Measurements from ENCODE around the gene OAT.
"Not testable (repeated sequence)": the region's sequence is repeated elsewhere in the genome, so short reads cannot be mapped to it uniquely, and the experiment has no call there.

OAT gene

GRCh38 chr10:124447751-124448466, 29.2 kb upstream of the OAT start:
- peak in 1 of 3 donors; percentile 21 for DNase-seq

- peak in 1 of 3 donors; percentile 24 for DNase-seq
Measured at GRCh38 chr10:124446830-124447750, 28.4 kb upstream of the OAT start.

GRCh38 chr10:124441694-124442093, 23.0 kb upstream of the OAT start:
- DNase-seq: not testable (repeated sequence)

- peak; percentile 42 to 80 (median 80) for DNase-seq
Measured at GRCh38 chr10:124436191-124436638, 17.5 kb upstream of the OAT start.

- DNase-seq: not testable (repeated sequence)
Measured at GRCh38 chr10:124435683-124436082, 17.0 kb upstream of the OAT start.

GRCh38 chr10:124433461-124433860, 14.7 kb upstream of the OAT start:
- DNase-seq: no peak

- no peak for DNase-seq
Measured at GRCh38 chr10:124430077-124430476, 11.4 kb upstream of the OAT start.

GRCh38 chr10:124429576-124429975, 10.9 kb upstream of the OAT start:
- DNase-seq: no peak

- no peak for DNase-seq
Measured at GRCh38 chr10:124428207-124428777, 9.6 kb upstream of the OAT start.

- no peak for DNase-seq
Measured at GRCh38 chr10:124425227-124425962, 6.7 kb upstream of the OAT start.

- no peak for DNase-seq
Measured at GRCh38 chr10:124423813-124424212, 5.1 kb upstream of the OAT start.

- no peak for DNase-seq
Measured at GRCh38 chr10:124422742-124423141, 4.0 kb upstream of the OAT start.

GRCh38 chr10:124420254-124420653, 1.5 kb upstream of the OAT start:
- DNase-seq: no peak

GRCh38 chr10:124419635-124420034, 912 bp upstream of the OAT start:
- no peak for DNase-seq

- DNase-seq: peak; percentile 61 to 76 (median 68)
Measured at GRCh38 chr10:124417895-124418725, 613 bp downstream of the OAT start.

GRCh38 chr10:124416733-124417132, 2.0 kb downstream of the OAT start:
- DNase-seq: no peak

- DNase-seq: no peak
Measured at GRCh38 chr10:124415210-124415609, 3.5 kb downstream of the OAT start.

- no peak for DNase-seq
Measured at GRCh38 chr10:124414076-124414475, 4.6 kb downstream of the OAT start.

GRCh38 chr10:124409696-124410095, 9.0 kb downstream of the OAT start:
- DNase-seq: no peak

- no peak for DNase-seq
Measured at GRCh38 chr10:124408357-124408756, 10.4 kb downstream of the OAT start.

GRCh38 chr10:124407456-124407855, 11.3 kb downstream of the OAT start:
- DNase-seq: no peak

GRCh38 chr10:124403548-124403947, 15.2 kb downstream of the OAT start:
- peak; percentile 78 to 94 (median 91) for DNase-seq
